NCI-H446 (cell line): ENCODE data around the gene MIOS.

Source experiments
- DNase-seq, 2 experiments: peaks; one replicate each; lab custom pipeline; 2025; lab: John Stamatoyannopoulos, UW

Gene MIOS

DNA sequence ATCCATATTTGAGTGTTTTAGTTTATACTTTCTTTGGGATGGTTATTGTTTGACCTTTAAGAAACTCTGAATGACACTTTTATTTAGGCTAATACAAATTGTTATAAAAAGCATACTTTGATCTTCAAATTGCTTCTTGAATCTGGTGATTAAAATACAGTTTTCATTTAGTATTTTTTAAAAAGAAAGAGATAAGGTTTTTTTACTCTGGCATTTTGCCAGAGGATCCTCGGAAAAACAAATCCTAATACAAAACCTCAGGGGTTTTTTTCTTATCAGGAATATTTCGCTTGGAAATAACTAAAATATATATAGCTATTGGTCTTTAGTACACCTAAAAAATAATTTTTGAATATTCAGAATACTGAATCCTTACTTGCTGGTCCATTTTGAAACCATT, 17.0 kb downstream of the MIOS start:
- DNase-seq, result no peak

- DNase-seq, result no peak
Measured at GRCh38 chr7:7584653-7585052, 18.0 kb downstream of the MIOS start.

GRCh38 chr7:7585241-7585928, 18.7 kb downstream of the MIOS start:
- DNase-seq, result no peak

GRCh38 chr7:7595451-7595850, 28.8 kb downstream of the MIOS start:
- peak; percentile 32 to 63 for DNase-seq

DNA sequence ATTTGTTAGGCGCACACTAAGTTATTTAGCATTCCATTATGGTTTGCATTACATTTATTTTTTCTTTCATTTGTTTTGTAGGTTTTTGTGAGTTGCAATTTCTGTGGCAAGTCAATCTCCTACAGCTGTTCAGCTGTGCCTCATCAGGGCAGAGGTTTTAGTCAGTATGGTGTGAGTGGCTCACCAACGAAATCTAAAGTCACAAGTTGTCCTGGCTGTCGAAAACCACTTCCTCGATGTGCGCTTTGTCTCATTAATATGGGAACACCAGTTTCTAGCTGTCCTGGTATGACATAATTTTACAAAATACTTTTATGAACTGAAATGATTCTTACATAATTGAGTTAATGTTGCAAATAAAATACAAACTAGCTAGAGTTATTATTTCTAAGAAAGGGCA, 29.5 kb downstream of the MIOS start:
- no peak for DNase-seq

- no peak for DNase-seq
Measured at GRCh38 chr7:7607010-7607409, 40.3 kb downstream of the MIOS start.

DNA sequence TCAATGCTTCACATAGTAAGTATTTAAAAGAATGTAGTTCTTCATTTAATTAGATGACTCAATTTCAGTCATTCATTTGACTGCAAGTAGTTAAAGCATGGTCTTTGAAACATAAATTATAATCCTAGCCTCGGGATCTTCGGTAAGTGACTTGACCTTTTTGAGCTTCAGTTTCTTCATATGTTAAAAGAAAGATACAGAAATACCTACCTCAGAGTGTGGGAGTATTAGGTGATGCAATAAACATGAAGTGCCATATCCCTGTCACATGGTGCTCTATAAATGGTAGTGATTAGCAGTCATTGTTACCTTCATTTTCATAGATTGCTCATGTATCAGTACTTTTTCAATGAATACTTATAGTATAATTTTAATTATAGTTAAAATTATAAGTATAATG, 42.6 kb downstream of the MIOS start:
- DNase-seq, result no peak

- DNase-seq, result no peak
Measured at GRCh38 chr7:7612519-7612918, 45.8 kb downstream of the MIOS start.

DNA sequence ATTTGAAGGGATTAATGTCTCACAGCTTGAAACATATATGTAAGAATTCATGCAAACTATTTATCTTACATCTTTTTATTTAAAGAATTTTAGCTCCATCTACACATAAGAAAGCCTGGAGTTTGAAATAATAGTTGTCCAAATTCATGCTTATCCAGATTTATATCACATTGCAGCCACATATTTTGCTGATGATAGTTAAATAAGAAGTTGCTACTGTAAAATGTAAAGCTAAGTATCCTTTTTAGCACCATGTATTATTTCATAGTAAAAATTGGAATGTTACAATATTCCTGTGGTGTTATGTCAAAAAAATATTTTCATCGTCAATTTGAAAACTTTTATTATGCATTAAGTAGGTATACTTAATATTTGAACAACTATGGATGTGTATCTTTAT, 46.5 kb downstream of the MIOS start:
- no peak for DNase-seq

- no peak for DNase-seq
Measured at GRCh38 chr7:7614018-7614741, 47.5 kb downstream of the MIOS start.

DNA sequence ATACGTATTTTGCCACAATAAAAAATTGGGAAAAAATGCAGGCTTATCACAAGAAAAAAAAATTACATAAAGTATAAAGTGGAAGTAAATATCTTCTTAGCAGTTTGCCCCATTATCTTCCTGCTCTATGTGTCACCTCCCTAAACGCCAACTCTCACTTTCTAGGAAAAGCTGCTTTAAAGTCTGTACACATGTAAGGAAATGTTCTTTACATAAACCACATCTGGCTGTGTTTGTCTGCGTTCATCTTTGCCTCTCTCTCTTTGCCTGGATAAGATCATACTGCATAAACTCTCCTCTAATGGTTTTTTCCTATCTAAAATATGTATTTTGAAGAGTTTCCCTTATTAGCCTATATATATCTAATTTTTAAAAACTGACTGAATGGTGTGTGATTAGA, 50.9 kb downstream of the MIOS start:
- DNase-seq, result no peak

GRCh38 chr7:7618410-7618809, 51.7 kb downstream of the MIOS start:
- DNase-seq, result no peak

DNA sequence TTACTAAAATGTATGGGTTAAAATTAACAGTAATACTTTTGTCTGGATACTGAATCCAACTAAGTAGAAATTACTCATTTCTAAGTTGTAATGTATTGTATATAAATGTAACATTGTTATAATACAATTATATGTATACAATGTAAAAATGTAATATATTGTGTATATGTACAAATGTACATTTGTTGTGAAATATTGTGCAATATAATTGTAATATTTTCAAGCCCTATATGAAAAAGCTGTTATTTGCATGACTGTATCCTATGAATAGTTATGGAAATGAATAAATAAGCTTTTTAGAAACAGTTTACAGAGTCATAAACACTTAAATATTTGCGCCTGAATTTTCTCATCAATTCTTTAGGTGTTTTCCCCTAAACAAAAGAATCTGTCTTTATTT, 53.6 kb downstream of the MIOS start:
- DNase-seq, result no peak

DNA sequence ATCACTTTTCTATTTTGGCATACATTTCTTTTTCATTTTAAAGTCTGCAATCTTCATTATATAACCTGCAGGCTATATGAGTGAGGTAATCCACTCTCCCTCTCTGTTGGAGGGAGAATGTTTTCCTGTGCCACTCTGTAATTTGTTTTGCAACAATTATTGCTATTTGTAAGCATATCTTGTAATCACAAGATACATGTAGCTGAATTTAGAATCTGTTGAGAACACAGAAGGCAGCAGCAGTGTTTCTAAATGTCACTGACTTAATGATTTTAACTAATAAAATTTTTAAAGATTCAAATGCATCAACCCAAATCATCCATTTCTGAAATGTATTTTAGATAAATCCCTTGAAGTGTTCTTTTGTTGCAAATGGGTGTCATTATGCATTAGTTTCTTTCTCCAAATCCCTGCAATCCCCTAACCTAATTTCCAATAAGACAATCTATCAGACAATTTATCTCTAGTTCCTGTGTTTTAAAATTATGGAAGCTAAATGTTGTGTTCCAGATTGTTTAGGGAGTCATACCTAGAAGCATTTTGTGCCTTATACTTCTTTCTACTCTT, 54.0 kb downstream of the MIOS start:
- no peak for DNase-seq

- no peak for DNase-seq
Measured at GRCh38 chr7:7628476-7628875, 61.8 kb downstream of the MIOS start.

- no peak for DNase-seq
Measured at GRCh38 chr7:7630626-7631329, 64.1 kb downstream of the MIOS start.

DNA sequence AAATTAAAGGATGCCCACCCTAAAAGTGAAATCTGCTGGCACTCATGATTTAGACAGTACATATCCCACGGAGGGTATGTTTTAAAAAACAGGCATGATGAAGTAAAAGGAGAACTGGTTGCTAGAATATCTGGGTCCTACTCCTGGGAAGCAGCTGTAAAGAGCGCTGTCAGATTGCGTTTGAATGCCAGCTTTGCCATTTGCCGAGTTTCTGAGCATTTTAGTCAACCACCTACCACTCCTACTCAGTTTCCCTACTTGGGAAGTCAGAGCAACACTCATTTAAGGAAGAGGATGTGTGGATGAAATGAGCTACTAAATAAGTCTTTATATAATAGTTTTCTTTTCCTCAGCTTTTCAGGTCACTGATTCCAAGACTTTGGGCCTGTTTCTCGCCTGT, 72.7 kb downstream of the MIOS start:
- DNase-seq, result no peak

DNA sequence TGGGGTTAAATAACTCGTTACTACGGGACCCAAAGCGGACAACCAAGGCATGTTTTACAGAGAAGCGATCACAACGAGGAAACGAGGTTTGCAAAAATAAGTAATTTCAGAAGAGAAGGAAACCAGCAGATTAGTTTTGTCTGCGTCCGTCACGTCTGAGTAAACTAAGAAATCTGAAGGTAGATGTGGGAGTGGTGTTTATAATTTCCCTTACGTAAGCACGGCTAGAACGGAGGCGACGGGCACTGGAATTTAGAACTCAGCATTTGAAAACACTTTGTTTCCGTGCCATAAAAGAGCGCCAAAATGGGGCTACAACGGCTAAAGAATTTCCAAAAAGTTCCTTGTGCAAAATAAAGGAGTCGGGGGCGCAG, 73.2 kb downstream of the MIOS start:
- peak in 1 of 2 experiments; percentile 36 for DNase-seq

GRCh38 chr7:7640221-7641128, 73.8 kb downstream of the MIOS start, which contains the start of gene UMAD1:
Gene UMAD1, plus strand, starts transcription at chr7:7640752. Its CDS starts 32,620 bp downstream, at chr7:7673372.
- peak; percentile 98 to 100 for DNase-seq

DNA sequence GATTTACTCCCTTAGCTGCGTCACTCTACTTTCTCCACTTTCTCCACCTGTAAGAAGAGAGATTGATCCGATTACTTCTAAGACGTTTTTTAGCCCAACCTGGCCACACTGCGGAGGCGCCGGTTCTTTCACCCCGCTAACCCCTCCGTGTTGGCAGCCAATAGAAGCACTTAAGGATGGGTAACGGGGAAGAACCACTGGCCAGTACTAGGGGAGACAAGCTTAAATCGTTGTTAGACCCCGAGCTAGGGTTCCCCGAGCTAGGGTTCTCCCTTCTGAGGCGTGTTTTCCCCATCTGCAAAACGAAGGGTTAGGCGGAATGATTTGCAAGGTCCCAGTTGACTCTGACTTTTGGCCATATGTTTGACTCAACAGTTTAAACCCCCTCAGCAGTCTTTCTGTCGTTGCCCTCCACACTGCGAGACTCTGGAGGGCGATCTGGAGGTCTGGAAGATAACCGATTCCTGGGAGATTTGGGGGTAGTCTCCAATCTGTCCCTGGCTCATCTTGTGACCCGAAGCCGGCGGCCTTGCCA, 74.5 kb downstream of the MIOS start:
- DNase-seq, result no peak

GRCh38 chr7:7642081-7642480, 75.4 kb downstream of the MIOS start:
- DNase-seq, result no peak
